Measurements from ENCODE around the gene LETMD1.

GRCh38 chr12:51087818-51088217 lies 39.7 kb downstream of the LETMD1 start:
- TF ChIP-seq CTCF (conservative IDR thresholded peaks at IDR 0.05) (no peak), ZFX (IDR thresholded peaks at IDR 0.05) (no peak)
